Naive thymus-derived CD4-positive, alpha-beta T cell (primary cell): ENCODE results near the gene TEX29. TPM values are rescaled to one million over a fixed set of nuclear protein-coding genes. Genes with fewer than 3 reads are reported as not detected.

ENCODE experiments used
- ATAC-seq: fragments of 150-1000 bp; cut with Tn5 transposase; 2 replicates; pipeline ENCODE4 v1.10.0; 2021; ENCODE audit warnings: mild to moderate bottlenecking, moderate library complexity
- CTCF ChIA-PET: fragments of 350-600 bp; sonication (Branson Sonifier 250); formaldehyde crosslinking; loops from one replicate; lab custom pipeline; 2021; ENCODE audit warnings: antibody characterized with exemption; lab: Charles Lee
- POLR2A ChIA-PET: fragments of 350-600 bp; sonication (Branson Sonifier 250); formaldehyde crosslinking; loops from one replicate; lab custom pipeline; 2021; ENCODE audit warnings: antibody characterized with exemption, inconsistent platforms; lab: Charles Lee
- DNase-seq, 9 donors: peaks; one replicate each; pipeline versions ENCODE4 v3.0.0 to v3.0.0-alpha.2; 2020 to 2022; ENCODE audit warnings: mixed read lengths in 1 of 9
- H3K27ac ChIP-seq: one replicate; pipeline ENCODE4 v1.7.0; 2013; ENCODE audit warnings: mild to moderate bottlenecking, low read depth, low read length, moderate library complexity
- H3K27me3 ChIP-seq, 2 donors: one replicate each; pipeline ENCODE4 v1.7.0; 2013; ENCODE audit warnings: low read length in 2 of 2, mild to moderate bottlenecking in 2 of 2, moderate library complexity in 2 of 2; ENCODE audit not compliant: control insufficient read depth in 2 of 2, insufficient read depth in 2 of 2
- H3K36me3 ChIP-seq, 3 experiments: 1 replicate in 2 of 3; 2 replicates in 1 of 3; pipeline ENCODE4 v1.7.0; 2013; ENCODE audit warnings: low read length in 3 of 3, mild to moderate bottlenecking in 3 of 3, moderate library complexity in 1 of 3; ENCODE audit not compliant: insufficient read depth in 3 of 3, control insufficient read depth in 2 of 3
- H3K4me1 ChIP-seq, 2 donors: one replicate each; pipeline ENCODE4 v1.7.0; 2013; ENCODE audit warnings: low read length in 2 of 2, mild to moderate bottlenecking in 2 of 2, moderate library complexity in 1 of 2; ENCODE audit not compliant: control insufficient read depth in 2 of 2, insufficient read depth in 2 of 2
- H3K4me3 ChIP-seq: 2 replicates; pipeline ENCODE4 v1.7.0; 2013; ENCODE audit warnings: mild to moderate bottlenecking, low read length
- H3K9me3 ChIP-seq, 3 experiments: 1 replicate in 2 of 3; 2 replicates in 1 of 3; pipeline ENCODE4 v1.7.0; 2013; ENCODE audit warnings: low read length in 3 of 3; ENCODE audit not compliant: control insufficient read depth in 2 of 3
- H3K27ac Mint-ChIP-seq, 9 donors: one replicate each; pipeline ENCODE4 v1.8.0; 2020 to 2022; ENCODE audit warnings: mixed read lengths in 9 of 9, mild to moderate bottlenecking in 8 of 9, moderate library complexity in 5 of 9, inconsistent platforms in 2 of 9
- H3K27me3 Mint-ChIP-seq, 5 donors: one replicate each; pipeline ENCODE4 v1.8.0; 2021 to 2022; ENCODE audit warnings: mixed read lengths in 5 of 5, mild to moderate bottlenecking in 1 of 5
- H3K36me3 Mint-ChIP-seq, 5 donors: one replicate each; pipeline ENCODE4 v1.8.0; 2020 to 2022; ENCODE audit warnings: mixed read lengths in 5 of 5, mild to moderate bottlenecking in 3 of 5, inconsistent platforms in 1 of 5
- H3K4me1 Mint-ChIP-seq, 7 donors: one replicate each; pipeline ENCODE4 v1.8.0; 2020 to 2022; ENCODE audit warnings: mixed read lengths in 7 of 7, mild to moderate bottlenecking in 3 of 7, inconsistent platforms in 1 of 7
- H3K4me3 Mint-ChIP-seq, 10 donors: one replicate each; pipeline ENCODE4 v1.8.0; 2020 to 2022; ENCODE audit warnings: mild to moderate bottlenecking in 10 of 10, mixed read lengths in 10 of 10, moderate library complexity in 6 of 10, inconsistent platforms in 2 of 10
- H3K9me3 Mint-ChIP-seq, 11 donors: one replicate each; pipeline ENCODE4 v1.8.0; 2020 to 2022; ENCODE audit warnings: mixed read lengths in 11 of 11, mild to moderate bottlenecking in 4 of 11, inconsistent platforms in 1 of 11, moderate library complexity in 1 of 11
- intact Hi-C, 2 donors: fragments of 100-400 bp; cut with micrococcal nuclease; formaldehyde crosslinking; loops; one replicate each; pipeline ENCODE4 v1.15.1; 2023
- polyA plus RNA-seq, 2 donors: library from polyadenylated mRNA; unstranded; fragments of 300-500 nt; fragmentation: Illumina TruSeq; gene quantifications; one replicate each; pipeline ENCODE4 v1.2.3, GENCODE V29; 2021
- total RNA-seq, 6 experiments: library from RNA in 5 of 6; stranded (reverse) in 5 of 6; gene quantifications; 1 replicate in 5 of 6; 2 replicates in 1 of 6; pipeline ENCODE4 v1.2.3 and lab custom pipeline; 2021 to 2026

The TEX29 gene
- total and polyA plus RNA-seq, 7 experiments from 2014 or later: 0.34 to 1.5 (median 0.64) TPM; not detected in 2

- Histone ChIP-seq H3K4me3 (no peak overlapping the region), H3K9me3 (no peaks in the 10 kb centered on the region), H3K4me1 (no peaks in the 10 kb centered on the region), H3K36me3 (no peaks in the 10 kb centered on the region), H3K27ac (no peak overlapping the region), H3K27me3 (no peaks in the 10 kb centered on the region)
- Mint-ChIP-seq H3K4me1 (peaks cover 0 to 23% (median 17%) of the 10 kb centered on the region in 7 donors), H3K36me3 (peaks cover 0 to 4% (median 0%) of the 10 kb centered on the region in 5 donors), H3K27me3 (peaks cover 0 to 8% (median 0%) of the 10 kb centered on the region in 5 donors), H3K27ac (no peak overlapping the region), H3K9me3 (peaks cover 0 to 11% (median 1%) of the 10 kb centered on the region in 11 donors), H3K4me3 (no peak overlapping the region)
- intact Hi-C loops: no loop called here
- ChIA-PET CTCF (no interaction called here), POLR2A (no interaction called here)
- ATAC-seq (no peak), DNase-seq (no peak)
These were observed 50.4 kb downstream of the TEX29 start for GRCh38 chr13:111370570-111371535.

GRCh38 chr13:111371720-111372119 is 51.3 kb downstream of the TEX29 start:
- POLR2A ChIA-PET: no interaction called here
- Mint-ChIP-seq H3K4me3 (no peak overlapping the region), H3K27me3 (peaks cover 0 to 8% (median 0%) of the 10 kb centered on the region in 5 donors), H3K4me1 (peaks cover 0 to 23% (median 17%) of the 10 kb centered on the region in 7 donors), H3K36me3 (peaks cover 0 to 4% (median 0%) of the 10 kb centered on the region in 5 donors), H3K27ac (peak overlapping the region in 2 of 9 donors; percentile 42 to 45), H3K9me3 (peaks cover 0 to 11% (median 1%) of the 10 kb centered on the region in 11 donors)
- H3K27me3 ChIP-seq: no peaks in the 10 kb centered on the region
- H3K4me1 ChIP-seq: no peaks in the 10 kb centered on the region
- H3K36me3 ChIP-seq: no peaks in the 10 kb centered on the region
- H3K27ac ChIP-seq: no peak overlapping the region
- ATAC-seq (no peak), DNase-seq (no peak)
- CTCF ChIA-PET: interaction anchor here (0.7 kb wide), 1 partner anchor 48 kb away, joined by 3 read pairs; no protein-coding TSS in a partner anchor
- no peak overlapping the region for H3K4me3 ChIP-seq
- no peaks in the 10 kb centered on the region for H3K9me3 ChIP-seq
- intact Hi-C loops: no loop called here

GRCh38 chr13:111372651-111373425 is 52.4 kb downstream of the TEX29 start:
- CTCF ChIA-PET: no interaction called here
- Histone ChIP-seq H3K27ac (no peak overlapping the region), H3K4me1 (no peaks in the 10 kb centered on the region), H3K27me3 (no peaks in the 10 kb centered on the region), H3K4me3 (no peak overlapping the region), H3K9me3 (no peaks in the 10 kb centered on the region), H3K36me3 (no peaks in the 10 kb centered on the region)
- ATAC-seq (peak; percentile 31), DNase-seq (peak in 2 of 9 donors; percentile 24 to 39)
- H3K36me3 Mint-ChIP-seq: peaks cover 0 to 4% (median 0%) of the 10 kb centered on the region in 5 donors
- POLR2A ChIA-PET: no interaction called here
- peaks cover 0 to 8% (median 0%) of the 10 kb centered on the region in 5 donors for H3K27me3 Mint-ChIP-seq
- peaks cover 0 to 11% (median 1%) of the 10 kb centered on the region in 11 donors for H3K9me3 Mint-ChIP-seq
- H3K4me3 Mint-ChIP-seq: peak overlapping the region in 4 of 10 donors; percentile 13 to 66 (median 48)
- peak overlapping the region in 8 of 9 donors; percentile 2 to 86 (median 38) for H3K27ac Mint-ChIP-seq
- H3K4me1 Mint-ChIP-seq: peaks cover 0 to 23% (median 17%) of the 10 kb centered on the region in 7 donors
- intact Hi-C loops: no loop called here

GRCh38 chr13:111373486-111373885 is 53.0 kb downstream of the TEX29 start:
- no peaks in the 10 kb centered on the region for H3K9me3 ChIP-seq
- peaks cover 0 to 4% (median 0%) of the 10 kb centered on the region in 5 donors for H3K36me3 Mint-ChIP-seq
- no peak overlapping the region for H3K4me3 ChIP-seq
- H3K27ac Mint-ChIP-seq: peak overlapping the region in 4 of 9 donors; percentile 17 to 86 (median 42)
- intact Hi-C loops: no loop called here
- H3K4me3 Mint-ChIP-seq: peak overlapping the region in 4 of 10 donors; percentile 2 to 66 (median 30)
- no peaks in the 10 kb centered on the region for H3K27me3 ChIP-seq
- ChIA-PET POLR2A (no interaction called here), CTCF (no interaction called here)
- peaks cover 0 to 23% (median 17%) of the 10 kb centered on the region in 7 donors for H3K4me1 Mint-ChIP-seq
- DNase-seq (no peak), ATAC-seq (no peak)
- no peaks in the 10 kb centered on the region for H3K36me3 ChIP-seq
- H3K4me1 ChIP-seq: no peaks in the 10 kb centered on the region
- no peak overlapping the region for H3K27ac ChIP-seq
- H3K27me3 Mint-ChIP-seq: peaks cover 0 to 4% (median 0%) of the 10 kb centered on the region in 5 donors
- H3K9me3 Mint-ChIP-seq: peaks cover 0 to 9% (median 1%) of the 10 kb centered on the region in 11 donors

- POLR2A ChIA-PET: no interaction called here
- Histone ChIP-seq H3K9me3 (no peaks in the 10 kb centered on the region), H3K4me3 (no peak overlapping the region), H3K27ac (no peak overlapping the region), H3K27me3 (no peaks in the 10 kb centered on the region), H3K4me1 (peaks cover 0 to 23% of the 10 kb centered on the region in 2 donors), H3K36me3 (no peaks in the 10 kb centered on the region)
- H3K27me3 Mint-ChIP-seq: peaks cover 0 to under 1% (median 0%) of the 10 kb centered on the region in 5 donors
- no peak for DNase-seq
- H3K27ac Mint-ChIP-seq: no peak overlapping the region
- H3K36me3 Mint-ChIP-seq: no peaks in the 10 kb centered on the region
- no peak overlapping the region for H3K4me3 Mint-ChIP-seq
- no peak for ATAC-seq
- peaks cover 0 to 5% (median 0%) of the 10 kb centered on the region in 11 donors for H3K9me3 Mint-ChIP-seq
- peaks cover 13 to 30% (median 24%) of the 10 kb centered on the region in 7 donors for H3K4me1 Mint-ChIP-seq
- CTCF ChIA-PET: no interaction called here
- intact Hi-C loops: loop anchor here in 1 of 2 donors (10.0 kb wide), 1 partner anchor 466 kb away; the partner anchor contains the start of gene ANKRD10
These were observed 60.0 kb downstream of the TEX29 start for GRCh38 chr13:111380431-111380830.

- CTCF ChIA-PET: no interaction called here
- peaks cover 17 to 38% (median 30%) of the 10 kb centered on the region in 7 donors for H3K4me1 Mint-ChIP-seq
- Histone ChIP-seq H3K27me3 (no peaks in the 10 kb centered on the region), H3K4me3 (no peak overlapping the region), H3K27ac (no peak overlapping the region), H3K9me3 (no peaks in the 10 kb centered on the region), H3K4me1 (peaks cover 0 to 26% of the 10 kb centered on the region in 2 donors), H3K36me3 (no peaks in the 10 kb centered on the region)
- POLR2A ChIA-PET: no interaction called here
- ATAC-seq: no peak
- H3K4me3 Mint-ChIP-seq: no peak overlapping the region
- no peaks in the 10 kb centered on the region for H3K27me3 Mint-ChIP-seq
- no peak for DNase-seq
- intact Hi-C loops: loop anchor here in 1 of 2 donors (10.0 kb wide), 1 partner anchor 468 kb away; the partner anchor contains the start of gene ANKRD10
- peaks cover 0 to 5% (median 0%) of the 10 kb centered on the region in 11 donors for H3K9me3 Mint-ChIP-seq
- peak overlapping the region in 1 of 9 donors; percentile 4 for H3K27ac Mint-ChIP-seq
- H3K36me3 Mint-ChIP-seq: no peaks in the 10 kb centered on the region
These were observed 62.0 kb downstream of the TEX29 start for GRCh38 chr13:111382411-111382810.
